HEK293 (cell line): ENCODE measurements around the gene MYL3.

ENCODE experiments used
- CTCF ChIA-PET: fragments of 350-600 bp; formaldehyde crosslinking; extraction: SDS; loops from one replicate; lab custom pipeline; 2021; ENCODE audit warnings: antibody characterized with exemption; lab: Yijun Ruan, JAX
- POLR2A ChIA-PET: fragments of 300-600 bp; formaldehyde crosslinking; extraction: SDS; loops from one replicate; lab custom pipeline; 2020; ENCODE audit warnings: antibody characterized with exemption, inconsistent platforms; lab: Yijun Ruan, JAX
- H3K27ac ChIP-seq: fragments of 200-500 bp; sonication (Bioruptor generic); 2 replicates; pipeline ENCODE4 v1.5.1; 2014; ENCODE audit warnings: low read depth, low read length, control low read depth, inconsistent platforms; ENCODE audit errors: extremely low read depth
- H3K36me3 ChIP-seq, 2 experiments: fragments of 200-500 bp in 1 of 2; sonication (Bioruptor generic) in 1 of 2; 1 replicate in 1 of 2; 2 replicates in 1 of 2; pipeline ENCODE4 v1.5.1; 2014 to 2017; ENCODE audit warnings: inconsistent platforms in 2 of 2, low read length in 2 of 2; ENCODE audit not compliant: control insufficient read depth in 2 of 2, insufficient read depth in 1 of 2
- H3K4me1 ChIP-seq: fragments of 200-500 bp; sonication (Bioruptor generic); 2 replicates; pipeline ENCODE4 v1.5.1; 2014; ENCODE audit warnings: mild to moderate bottlenecking, low read length, inconsistent platforms; ENCODE audit not compliant: control insufficient read depth, insufficient read depth
- H3K4me3 ChIP-seq: 2 replicates; pipeline ENCODE4 v1.5.1; 2011; ENCODE audit warnings: low read depth, mild to moderate bottlenecking, control low read depth, low read length, moderate library complexity
- H3K9me3 ChIP-seq: fragments of 200-500 bp; sonication (Bioruptor generic); 2 replicates; pipeline ENCODE4 v1.5.1; 2014; ENCODE audit warnings: low read depth, low read length, inconsistent platforms; ENCODE audit not compliant: control insufficient read depth, insufficient read depth
- BCL11A ChIP-seq: fragments of 450-650 bp; formaldehyde crosslinking; IDR thresholded peaks from 2 replicates; pipeline ENCODE4 v1.5.1; 2016; ENCODE audit warnings: low read depth, missing biosample characterization, missing genetic modification characterization
- CTCF ChIP-seq: fragments of 450-650 bp; formaldehyde crosslinking; IDR thresholded peaks from 2 replicates; pipeline ENCODE4 v1.5.1; 2016; ENCODE audit warnings: missing biosample characterization, missing genetic modification characterization
- GFI1B ChIP-seq: fragments of 450-650 bp; formaldehyde crosslinking; IDR thresholded peaks from 2 replicates; pipeline ENCODE4 v1.5.1; 2016; ENCODE audit warnings: missing biosample characterization, missing genetic modification characterization
- GLI4 ChIP-seq: fragments of 450-650 bp; formaldehyde crosslinking; IDR thresholded peaks from 2 replicates; pipeline ENCODE4 v1.5.1; 2016; ENCODE audit warnings: missing biosample characterization, missing genetic modification characterization
- GLIS2 ChIP-seq: fragments of 450-650 bp; formaldehyde crosslinking; IDR thresholded peaks from 2 replicates; pipeline ENCODE4 v1.5.1; 2016; ENCODE audit warnings: missing biosample characterization, missing genetic modification characterization
- HOXA7 ChIP-seq: sonication (generic); formaldehyde crosslinking; IDR thresholded peaks from 2 replicates; pipeline ENCODE4 v1.8.1; 2022; ENCODE audit warnings: missing genetic modification reagents, borderline replicate concordance
- MEIS1 ChIP-seq: sonication (generic); formaldehyde crosslinking; IDR thresholded peaks from 2 replicates; pipeline ENCODE4 v1.8.1; 2022; ENCODE audit warnings: missing genetic modification reagents, mild to moderate bottlenecking, borderline replicate concordance
- OSR2 ChIP-seq: fragments of 450-650 bp; formaldehyde crosslinking; IDR thresholded peaks from 2 replicates; pipeline ENCODE4 v1.5.1; 2016; ENCODE audit warnings: missing biosample characterization, missing genetic modification characterization
- PBX3 ChIP-seq: sonication (generic); formaldehyde crosslinking; IDR thresholded peaks from 2 replicates; pipeline ENCODE4 v1.8.1; 2022; ENCODE audit warnings: mild to moderate bottlenecking, moderate library complexity, missing genetic modification reagents
- ZFP3 ChIP-seq: fragments of 450-650 bp; formaldehyde crosslinking; IDR thresholded peaks from 2 replicates; pipeline ENCODE4 v1.5.1; 2016; ENCODE audit warnings: low read depth, missing biosample characterization, missing genetic modification characterization
- ZNF133 ChIP-seq: fragments of 450-650 bp; formaldehyde crosslinking; IDR thresholded peaks from 2 replicates; pipeline ENCODE4 v1.5.1; 2016; ENCODE audit warnings: missing biosample characterization, missing genetic modification characterization
- ZNF18 ChIP-seq: fragments of 450-650 bp; formaldehyde crosslinking; IDR thresholded peaks from 2 replicates; pipeline ENCODE4 v1.5.1; 2016; ENCODE audit warnings: missing biosample characterization, missing genetic modification characterization
- ZNF473 ChIP-seq: fragments of 450-650 bp; formaldehyde crosslinking; IDR thresholded peaks from 2 replicates; pipeline ENCODE4 v1.5.1; 2017; ENCODE audit warnings: missing biosample characterization, missing genetic modification characterization
- ZNF510 ChIP-seq: fragments of 450-650 bp; formaldehyde crosslinking; IDR thresholded peaks from 2 replicates; pipeline ENCODE4 v1.5.1; 2018; ENCODE audit warnings: mild to moderate bottlenecking, missing genetic modification characterization, missing biosample characterization; ENCODE audit not compliant: insufficient replicate concordance
- ZNF518A ChIP-seq: fragments of 450-650 bp; formaldehyde crosslinking; conservative IDR thresholded peaks from 2 replicates; pipeline ENCODE4 v1.5.1; 2016; ENCODE audit warnings: low read depth, missing biosample characterization, missing genetic modification characterization
- ZNF549 ChIP-seq: fragments of 450-650 bp; IDR thresholded peaks from 2 replicates; pipeline ENCODE4 v1.5.1; 2018; ENCODE audit warnings: missing biosample characterization, missing genetic modification characterization, mild to moderate bottlenecking, inconsistent platforms, moderate library complexity
- ZNF600 ChIP-seq: fragments of 450-650 bp; formaldehyde crosslinking; IDR thresholded peaks from 2 replicates; pipeline ENCODE4 v1.5.1; 2016; ENCODE audit warnings: missing biosample characterization, missing genetic modification characterization
- ZNF664 ChIP-seq: fragments of 450-650 bp; formaldehyde crosslinking; IDR thresholded peaks from 2 replicates; pipeline ENCODE4 v1.5.1; 2016; ENCODE audit warnings: missing biosample characterization, missing genetic modification characterization
- ZNF707 ChIP-seq: fragments of 450-650 bp; formaldehyde crosslinking; IDR thresholded peaks from 2 replicates; pipeline ENCODE4 v1.5.1; 2016; ENCODE audit warnings: missing biosample characterization, missing genetic modification characterization
- ZNF747 ChIP-seq: fragments of 450-650 bp; formaldehyde crosslinking; IDR thresholded peaks from 2 replicates; pipeline ENCODE4 v1.5.1; 2016; ENCODE audit warnings: missing biosample characterization, missing genetic modification characterization
- ZNF777 ChIP-seq: fragments of 450-650 bp; formaldehyde crosslinking; IDR thresholded peaks from 2 replicates; pipeline ENCODE4 v1.5.1; 2017; ENCODE audit warnings: missing biosample characterization, missing genetic modification characterization, borderline replicate concordance
- ZXDB ChIP-seq: fragments of 450-650 bp; formaldehyde crosslinking; IDR thresholded peaks from 2 replicates; pipeline ENCODE4 v1.5.1; 2016; ENCODE audit warnings: missing biosample characterization, missing genetic modification characterization

MYL3 gene

GRCh38 chr3:46851364-46852333 lies 11.6 kb downstream of the MYL3 start:
- H3K36me3 ChIP-seq: no peaks in the 10 kb centered on the region
- CTCF ChIA-PET: interaction anchor here (0.7 to 1.0 kb wide), 2 partner anchors 43 to 58 kb away, joined by 3 to 4 read pairs; no protein-coding TSS in a partner anchor
- H3K27ac ChIP-seq: no peak overlapping the region
- no peak for TF ChIP-seq ZNF664 (tag by site-specific recombination)
- no peak for TF ChIP-seq PBX3 (CRISPR knock-in tag)
- TF ChIP-seq ZXDB: no peak
- TF ChIP-seq, all 188 proteins: peak for 0
- Histone ChIP-seq H3K4me3 (no peak overlapping the region), H3K9me3 (no peaks in the 10 kb centered on the region), H3K4me1 (no peaks in the 10 kb centered on the region)
- POLR2A ChIA-PET: no interaction called here

- CTCF ChIA-PET: interaction anchor here (1.4 kb wide), 2 partner anchors 9 to 14 kb away, joined by 3 to 4 read pairs; no protein-coding TSS in a partner anchor
Observed at GRCh38 chr3:46850468-46850779, 12.8 kb downstream of the MYL3 start.

GRCh38 chr3:46849686-46850467 lies 13.4 kb downstream of the MYL3 start:
- POLR2A ChIA-PET: no interaction called here
- no peak for TF ChIP-seq ZNF518A (tag by site-specific recombination)
- no peak for TF ChIP-seq MEIS1
- TF ChIP-seq HOXA7 (CRISPR knock-in tag): no peak
- TF ChIP-seq GLI4 (tag by site-specific recombination): no peak
- TF ChIP-seq ZNF473 (tag by site-specific recombination): no peak
- no peak for TF ChIP-seq BCL11A (tag by site-specific recombination)
- TF ChIP-seq ZFP3 (tag by site-specific recombination): no peak
- TF ChIP-seq ZNF133 (tag by site-specific recombination): no peak
- TF ChIP-seq ZNF549 (tag by site-specific recombination): no peak
- no peak for TF ChIP-seq CTCF (tag by site-specific recombination)

More at GRCh38 chr3:46850468-46850779, 12.8 kb downstream of the MYL3 start:
- H3K4me3 ChIP-seq: no peak overlapping the region
- no peaks in the 10 kb centered on the region for H3K9me3 ChIP-seq
- H3K27ac ChIP-seq: no peak overlapping the region
- H3K4me1 ChIP-seq: no peaks in the 10 kb centered on the region
- H3K36me3 ChIP-seq: no peaks in the 10 kb centered on the region
- POLR2A ChIA-PET: no interaction called here
- no peak for TF ChIP-seq GLIS2 (tag by site-specific recombination)
- TF ChIP-seq ZNF747 (tag by site-specific recombination): no peak
- TF ChIP-seq ZXDB: no peak
- no peak for TF ChIP-seq ZNF707 (tag by site-specific recombination)
- TF ChIP-seq ZNF18: no peak
- no peak for TF ChIP-seq GFI1B
- TF ChIP-seq ZNF777: no peak
- no peak for TF ChIP-seq ZNF600 (tag by site-specific recombination)
- no peak for TF ChIP-seq OSR2 (tag by site-specific recombination)
- TF ChIP-seq ZNF510 (tag by site-specific recombination): no peak
- TF ChIP-seq, all 188 proteins: peak for 0

More at GRCh38 chr3:46849686-46850467, 13.4 kb downstream of the MYL3 start:
- Histone ChIP-seq H3K27ac (no peak overlapping the region), H3K4me3 (no peak overlapping the region), H3K9me3 (no peaks in the 10 kb centered on the region), H3K36me3 (no peaks in the 10 kb centered on the region), H3K4me1 (no peaks in the 10 kb centered on the region)
- CTCF ChIA-PET: interaction anchor here (0.6 to 1.4 kb wide), 3 partner anchors 9 to 14 kb away, joined by 3 to 4 read pairs (median 3); no protein-coding TSS in a partner anchor
